HepG2 (cell line): Measurements from ENCODE around the gene DHRS1. TPM values are rescaled to one million over a fixed set of nuclear protein-coding genes. Genes with fewer than 3 reads are reported as not detected.

Experiments
- ARNT ChIP-seq: fragments of 450-650 bp; IDR thresholded peaks from 2 replicates; pipeline ENCODE4 v1.6.1; 2017
- CCDC6 ChIP-seq: sonication (generic); formaldehyde crosslinking; IDR thresholded peaks from 2 replicates; pipeline ENCODE4 v1.8.1; 2022; ENCODE audit warnings: mild to moderate bottlenecking, missing genetic modification reagents, moderate library complexity
- CEBPZ ChIP-seq: IDR thresholded peaks from 2 replicates; pipeline ENCODE4 v1.6.1; 2012; ENCODE audit warnings: low read length, improper control_type of control experiment
- GTF2F1 ChIP-seq: fragments of 150-350 bp; IDR thresholded peaks from 2 replicates; pipeline ENCODE4 v1.6.1; 2014; ENCODE audit warnings: low read length
- IKZF1 ChIP-seq: fragments of 450-650 bp; IDR thresholded peaks from 2 replicates; pipeline ENCODE4 v1.7.1; 2016
- ISX ChIP-seq: sonication (generic); formaldehyde crosslinking; conservative IDR thresholded peaks from 2 replicates; pipeline ENCODE4 v1.5.0; 2020; ENCODE audit warnings: missing genetic modification reagents
- KDM2A ChIP-seq: sonication (generic); formaldehyde crosslinking; IDR thresholded peaks from 2 replicates; pipeline ENCODE4 v1.4.0; 2020; ENCODE audit warnings: low read depth, missing genetic modification reagents, borderline replicate concordance
- KDM3A ChIP-seq: IDR thresholded peaks from 2 replicates; pipeline ENCODE4 v1.6.1; 2018; ENCODE audit warnings: low read depth, missing compliant biosample characterization
- LRRFIP1 ChIP-seq: sonication (generic); formaldehyde crosslinking; conservative IDR thresholded peaks from 2 replicates; pipeline ENCODE4 v1.4.0; 2020; ENCODE audit warnings: missing genetic modification reagents
- MED8 ChIP-seq: sonication (generic); formaldehyde crosslinking; IDR thresholded peaks from 2 replicates; pipeline ENCODE4 v1.8.1; 2023; ENCODE audit warnings: mild to moderate bottlenecking, missing genetic modification reagents; ENCODE audit not compliant: insufficient replicate concordance
- NCOA2 ChIP-seq: sonication (generic); formaldehyde crosslinking; IDR thresholded peaks from 2 replicates; pipeline ENCODE4 v1.8.0; 2022; ENCODE audit warnings: inconsistent platforms
- ZNF501 ChIP-seq: sonication (generic); formaldehyde crosslinking; IDR thresholded peaks from 2 replicates; pipeline ENCODE4 v1.5.1; 2020; ENCODE audit warnings: mild to moderate bottlenecking, moderate library complexity, missing genetic modification reagents
- ZNF672 ChIP-seq: sonication (generic); formaldehyde crosslinking; IDR thresholded peaks from 2 replicates; pipeline ENCODE4 v1.8.1; 2022; ENCODE audit warnings: missing genetic modification reagents
- ZSCAN5A ChIP-seq: sonication (generic); formaldehyde crosslinking; IDR thresholded peaks from 2 replicates; pipeline ENCODE4 v1.8.0; 2022; ENCODE audit warnings: mild to moderate bottlenecking, missing genetic modification reagents, borderline replicate concordance
- polyA plus RNA-seq, 8 experiments: library from polyadenylated mRNA; depleted of rRNA in 3 of 8; stranded (reverse) in 7 of 8; unstranded in 1 of 8; fragments of >200 nt; fragmentation: Illumina TruSeq in 4 of 8; extraction: Trizol in 4 of 8; gene quantifications; 2 replicates each; pipeline versions ENCODE4 v1.2.1 to v1.2.3, GENCODE V29; 2011 to 2016; ENCODE audit warnings: low read depth in 4 of 8, missing spikeins in 1 of 8, mixed read lengths in 1 of 8; ENCODE audit not compliant: insufficient read depth in 1 of 8
- total RNA-seq, 5 experiments: library from RNA; depleted of rRNA; stranded (reverse); fragments of >200 nt; fragmentation: Illumina TruSeq; extraction: Trizol; gene quantifications; 2 replicates each; pipeline ENCODE4 v1.2.3, GENCODE V29; 2016; ENCODE audit warnings: low read depth in 1 of 5
- TF ChIP-seq, protein P1 (sequence below): sonication (generic); formaldehyde crosslinking; IDR thresholded peaks from 2 replicates; pipeline ENCODE4 v1.4.0; 2020; ENCODE audit warnings: missing genetic modification reagents, borderline replicate concordance
- TF ChIP-seq, protein P2 (sequence below): sonication (generic); formaldehyde crosslinking; IDR thresholded peaks from 2 replicates; pipeline ENCODE4 v1.4.0; 2020; ENCODE audit warnings: missing genetic modification reagents

The DHRS1 gene
- total and polyA plus RNA-seq, 2 of the 13 experiments (the other 11 are each of a cell fraction or from before 2014, with no cell fraction given) = 49.8 to 60.8 TPM

- TF ChIP-seq, protein P1, sequence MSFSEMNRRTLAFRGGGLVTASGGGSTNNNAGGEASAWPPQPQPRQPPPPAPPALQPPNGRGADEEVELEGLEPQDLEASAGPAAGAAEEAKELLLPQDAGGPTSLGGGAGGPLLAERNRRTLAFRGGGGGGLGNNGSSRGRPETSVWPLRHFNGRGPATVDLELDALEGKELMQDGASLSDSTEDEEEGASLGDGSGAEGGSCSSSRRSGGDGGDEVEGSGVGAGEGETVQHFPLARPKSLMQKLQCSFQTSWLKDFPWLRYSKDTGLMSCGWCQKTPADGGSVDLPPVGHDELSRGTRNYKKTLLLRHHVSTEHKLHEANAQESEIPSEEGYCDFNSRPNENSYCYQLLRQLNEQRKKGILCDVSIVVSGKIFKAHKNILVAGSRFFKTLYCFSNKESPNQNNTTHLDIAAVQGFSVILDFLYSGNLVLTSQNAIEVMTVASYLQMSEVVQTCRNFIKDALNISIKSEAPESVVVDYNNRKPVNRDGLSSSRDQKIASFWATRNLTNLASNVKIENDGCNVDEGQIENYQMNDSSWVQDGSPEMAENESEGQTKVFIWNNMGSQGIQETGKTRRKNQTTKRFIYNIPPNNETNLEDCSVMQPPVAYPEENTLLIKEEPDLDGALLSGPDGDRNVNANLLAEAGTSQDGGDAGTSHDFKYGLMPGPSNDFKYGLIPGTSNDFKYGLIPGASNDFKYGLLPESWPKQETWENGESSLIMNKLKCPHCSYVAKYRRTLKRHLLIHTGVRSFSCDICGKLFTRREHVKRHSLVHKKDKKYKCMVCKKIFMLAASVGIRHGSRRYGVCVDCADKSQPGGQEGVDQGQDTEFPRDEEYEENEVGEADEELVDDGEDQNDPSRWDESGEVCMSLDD (CRISPR knock-in tag) = no peak
- peak; percentile 39; the same call in 1 of the 2 replicates for TF ChIP-seq KDM2A (CRISPR knock-in tag)
- TF ChIP-seq, protein P2, sequence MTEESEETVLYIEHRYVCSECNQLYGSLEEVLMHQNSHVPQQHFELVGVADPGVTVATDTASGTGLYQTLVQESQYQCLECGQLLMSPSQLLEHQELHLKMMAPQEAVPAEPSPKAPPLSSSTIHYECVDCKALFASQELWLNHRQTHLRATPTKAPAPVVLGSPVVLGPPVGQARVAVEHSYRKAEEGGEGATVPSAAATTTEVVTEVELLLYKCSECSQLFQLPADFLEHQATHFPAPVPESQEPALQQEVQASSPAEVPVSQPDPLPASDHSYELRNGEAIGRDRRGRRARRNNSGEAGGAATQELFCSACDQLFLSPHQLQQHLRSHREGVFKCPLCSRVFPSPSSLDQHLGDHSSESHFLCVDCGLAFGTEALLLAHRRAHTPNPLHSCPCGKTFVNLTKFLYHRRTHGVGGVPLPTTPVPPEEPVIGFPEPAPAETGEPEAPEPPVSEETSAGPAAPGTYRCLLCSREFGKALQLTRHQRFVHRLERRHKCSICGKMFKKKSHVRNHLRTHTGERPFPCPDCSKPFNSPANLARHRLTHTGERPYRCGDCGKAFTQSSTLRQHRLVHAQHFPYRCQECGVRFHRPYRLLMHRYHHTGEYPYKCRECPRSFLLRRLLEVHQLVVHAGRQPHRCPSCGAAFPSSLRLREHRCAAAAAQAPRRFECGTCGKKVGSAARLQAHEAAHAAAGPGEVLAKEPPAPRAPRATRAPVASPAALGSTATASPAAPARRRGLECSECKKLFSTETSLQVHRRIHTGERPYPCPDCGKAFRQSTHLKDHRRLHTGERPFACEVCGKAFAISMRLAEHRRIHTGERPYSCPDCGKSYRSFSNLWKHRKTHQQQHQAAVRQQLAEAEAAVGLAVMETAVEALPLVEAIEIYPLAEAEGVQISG = peak; percentile 77; the same call in 1 of the 2 replicates
- TF ChIP-seq CCDC6 = no peak
- no peak for TF ChIP-seq ARNT
- TF ChIP-seq ZNF672 (CRISPR knock-in tag) = no peak
- no peak for TF ChIP-seq GTF2F1
- TF ChIP-seq ISX (CRISPR knock-in tag) = no peak
- no peak for TF ChIP-seq IKZF1
- peak; percentile 65; the same call in 1 of the 2 replicates for TF ChIP-seq KDM3A (CRISPR knock-in tag)
- TF ChIP-seq NCOA2 = peak; percentile 51; the same call in 1 of the 2 replicates
- TF ChIP-seq ZNF501 (CRISPR knock-in tag) = no peak; the same call in 1 of the 2 replicates
- no peak for TF ChIP-seq CEBPZ
- TF ChIP-seq ZSCAN5A (CRISPR knock-in tag) = no peak; the same call in 1 of the 2 replicates
- TF ChIP-seq LRRFIP1 = no peak
- no peak for TF ChIP-seq MED8
Observed at GRCh38 chr14:24252289-24253124, 47.1 kb downstream of the DHRS1 start (continued).
